Neural cell (in vitro differentiated cells): ENCODE data around the gene RPRD1B. TPM values are rescaled to one million over a fixed set of nuclear protein-coding genes. Genes with fewer than 3 reads are reported as not detected.

Experiments used
- H2AFZ ChIP-seq: fragments of 200-600, 300-800 bp; sonication (generic), shearing (Covaris generic); 2 replicates; pipeline ENCODE4 v1.6.0; 2014; ENCODE audit warnings: low read depth, mild to moderate bottlenecking, antibody characterized with exemption, low read length, moderate library complexity
- H3F3A ChIP-seq: fragments of 200-600 bp; shearing (Covaris generic); 2 replicates; pipeline ENCODE4 v1.6.1; 2016; ENCODE audit warnings: mild to moderate bottlenecking, moderate library complexity, mixed read lengths, antibody characterized with exemption, low read length; ENCODE audit not compliant: insufficient read depth, poor library complexity, severe bottlenecking
- H3K27ac ChIP-seq: fragments of 200-600, 300-800 bp; sonication (generic), shearing (Covaris generic); 2 replicates; pipeline ENCODE4 v1.5.1; 2014; ENCODE audit warnings: mild to moderate bottlenecking, low read length, moderate library complexity
- H3K27me3 ChIP-seq: fragments of 300-800, 200-600 bp; sonication (generic), shearing (Covaris generic); 2 replicates; pipeline ENCODE4 v1.6.0; 2014; ENCODE audit warnings: mild to moderate bottlenecking, low read depth, low read length, moderate library complexity; ENCODE audit not compliant: insufficient read depth
- H3K36me3 ChIP-seq: fragments of 300-800, 200-600 bp; sonication (generic), shearing (Covaris generic); 2 replicates; pipeline ENCODE4 v1.5.1; 2014; ENCODE audit warnings: mild to moderate bottlenecking, antibody characterized with exemption, low read length, moderate library complexity; ENCODE audit not compliant: insufficient read depth
- H3K4me2 ChIP-seq: fragments of 300-800, 200-600 bp; sonication (generic), shearing (Covaris generic); 2 replicates; pipeline ENCODE4 v1.6.0; 2014; ENCODE audit warnings: mild to moderate bottlenecking, low read length
- H3K4me3 ChIP-seq: fragments of 300-800, 200-600 bp; sonication (generic), shearing (Covaris generic); 2 replicates; pipeline ENCODE4 v1.5.1; 2014; ENCODE audit warnings: mild to moderate bottlenecking, low read length, moderate library complexity
- H3K79me2 ChIP-seq: fragments of 200-600 bp; shearing (Covaris generic); replicated peaks from 2 replicates; pipeline ENCODE4 v1.6.0; 2014; ENCODE audit warnings: mild to moderate bottlenecking, low read length, moderate library complexity; ENCODE audit not compliant: insufficient read depth
- H3K9ac ChIP-seq: fragments of 300-800, 200-600 bp; sonication (generic), shearing (Covaris generic); 2 replicates; pipeline ENCODE4 v1.6.1; 2016; ENCODE audit warnings: mild to moderate bottlenecking, low read length, mixed read lengths
- H3K9me2 ChIP-seq: fragments of 200-600 bp; shearing (Covaris generic); 2 replicates; pipeline ENCODE4 v1.6.1; 2016; ENCODE audit warnings: mild to moderate bottlenecking, low read length, mixed read lengths; ENCODE audit not compliant: insufficient read depth
- H3K9me3 ChIP-seq: fragments of 200-600, 300-800 bp; sonication (generic), shearing (Covaris generic); 2 replicates; pipeline ENCODE4 v1.6.1; 2016; ENCODE audit warnings: mild to moderate bottlenecking, mixed run types, low read length, moderate library complexity, mixed read lengths
- H4K20me1 ChIP-seq: fragments of 200-600 bp; shearing (Covaris generic); 2 replicates; pipeline ENCODE4 v1.6.1; 2016; ENCODE audit warnings: mild to moderate bottlenecking, mixed run types; ENCODE audit not compliant: insufficient read depth
- CTCF ChIP-seq: fragments of 450-650 bp; IDR thresholded peaks from 2 replicates; pipeline ENCODE4 v1.5.1; 2014; ENCODE audit warnings: antibody characterized with exemption, mild to moderate bottlenecking, moderate library complexity; ENCODE audit not compliant: poor library complexity, severe bottlenecking
- EP300 ChIP-seq: fragments of 450-650 bp; conservative IDR thresholded peaks from 2 replicates; pipeline ENCODE4 v1.6.1; 2014; ENCODE audit warnings: antibody characterized with exemption, mild to moderate bottlenecking, moderate library complexity; ENCODE audit not compliant: poor library complexity, severe bottlenecking
- EZH2 ChIP-seq: fragments of 200-600, 300-800 bp; shearing (Covaris generic), sonication (generic); IDR thresholded peaks from 2 replicates; pipeline ENCODE4 v1.6.1; 2014; ENCODE audit warnings: antibody characterized with exemption, low read length, borderline replicate concordance, mild to moderate bottlenecking; ENCODE audit not compliant: insufficient read depth, poor library complexity, severe bottlenecking
- MXI1 ChIP-seq: fragments of 450-650 bp; conservative IDR thresholded peaks from 2 replicates; pipeline ENCODE4 v1.6.1; 2014; ENCODE audit warnings: antibody characterized with exemption, mild to moderate bottlenecking; ENCODE audit not compliant: poor library complexity, severe bottlenecking
- POLR2AphosphoS5 ChIP-seq: IDR thresholded peaks from 2 replicates; pipeline ENCODE4 v1.6.1; 2012
- RAD21 ChIP-seq: fragments of 450-650 bp; conservative IDR thresholded peaks from 2 replicates; pipeline ENCODE4 v1.6.1; 2014; ENCODE audit warnings: antibody characterized with exemption, mild to moderate bottlenecking, moderate library complexity
- SMC3 ChIP-seq: fragments of 450-650 bp; conservative IDR thresholded peaks from 2 replicates; pipeline ENCODE4 v1.6.1; 2014; ENCODE audit warnings: antibody characterized with exemption, mild to moderate bottlenecking, moderate library complexity; ENCODE audit not compliant: poor library complexity
- TAF1 ChIP-seq: IDR thresholded peaks from 2 replicates; pipeline ENCODE4 v1.6.1; 2012; ENCODE audit warnings: low read depth
- polyA plus RNA-seq: library from polyadenylated mRNA; depleted of rRNA; stranded (reverse); fragments of >200 nt; gene quantifications from 2 replicates; pipeline ENCODE4 v1.2.3, GENCODE V29; 2014
- TF ChIP-seq, protein P1 (sequence below): IDR thresholded peaks from 2 replicates; pipeline ENCODE4 v1.6.1; 2012; ENCODE audit warnings: borderline replicate concordance

RPRD1B gene
- polyA plus RNA-seq, 1 donor from 2014 or later: 23.4 TPM

DNA sequence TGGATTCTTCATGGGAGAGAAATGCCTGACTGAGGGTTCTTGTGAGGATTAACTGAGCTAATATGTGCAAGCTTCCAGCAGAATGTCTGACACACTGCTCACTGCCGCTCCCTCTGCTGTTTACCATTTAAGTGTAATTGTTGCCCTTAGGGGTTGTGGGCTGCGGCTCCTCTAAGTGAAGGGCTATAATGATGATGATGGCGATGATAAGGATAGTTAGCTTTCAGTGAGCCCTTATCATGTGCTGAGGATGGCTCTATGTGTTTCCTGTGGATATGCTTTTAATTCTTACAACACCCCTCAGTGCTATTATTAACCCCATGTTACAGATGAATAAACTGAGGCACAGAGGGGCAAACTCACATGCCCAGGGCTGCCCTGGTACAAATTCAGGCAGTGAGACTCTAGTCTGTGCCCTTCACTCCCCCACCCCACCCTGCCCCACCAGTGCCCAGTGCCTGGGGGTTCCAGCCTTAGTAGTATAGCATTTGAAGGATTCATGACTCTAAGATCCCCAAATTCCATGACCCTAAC, 98.1 kb downstream of the RPRD1B start:
- H3K27me3 ChIP-seq: no peaks in the 10 kb centered on the region
- no peaks in the 10 kb centered on the region for H3K9me2 ChIP-seq
- no peaks in the 10 kb centered on the region for H3K36me3 ChIP-seq
- H2AFZ ChIP-seq: no peak overlapping the region
- no peaks in the 10 kb centered on the region for H3F3A ChIP-seq
- TF ChIP-seq RAD21: no peak
- no peak for TF ChIP-seq EP300
- no peak for TF ChIP-seq MXI1
- TF ChIP-seq, protein P1, sequence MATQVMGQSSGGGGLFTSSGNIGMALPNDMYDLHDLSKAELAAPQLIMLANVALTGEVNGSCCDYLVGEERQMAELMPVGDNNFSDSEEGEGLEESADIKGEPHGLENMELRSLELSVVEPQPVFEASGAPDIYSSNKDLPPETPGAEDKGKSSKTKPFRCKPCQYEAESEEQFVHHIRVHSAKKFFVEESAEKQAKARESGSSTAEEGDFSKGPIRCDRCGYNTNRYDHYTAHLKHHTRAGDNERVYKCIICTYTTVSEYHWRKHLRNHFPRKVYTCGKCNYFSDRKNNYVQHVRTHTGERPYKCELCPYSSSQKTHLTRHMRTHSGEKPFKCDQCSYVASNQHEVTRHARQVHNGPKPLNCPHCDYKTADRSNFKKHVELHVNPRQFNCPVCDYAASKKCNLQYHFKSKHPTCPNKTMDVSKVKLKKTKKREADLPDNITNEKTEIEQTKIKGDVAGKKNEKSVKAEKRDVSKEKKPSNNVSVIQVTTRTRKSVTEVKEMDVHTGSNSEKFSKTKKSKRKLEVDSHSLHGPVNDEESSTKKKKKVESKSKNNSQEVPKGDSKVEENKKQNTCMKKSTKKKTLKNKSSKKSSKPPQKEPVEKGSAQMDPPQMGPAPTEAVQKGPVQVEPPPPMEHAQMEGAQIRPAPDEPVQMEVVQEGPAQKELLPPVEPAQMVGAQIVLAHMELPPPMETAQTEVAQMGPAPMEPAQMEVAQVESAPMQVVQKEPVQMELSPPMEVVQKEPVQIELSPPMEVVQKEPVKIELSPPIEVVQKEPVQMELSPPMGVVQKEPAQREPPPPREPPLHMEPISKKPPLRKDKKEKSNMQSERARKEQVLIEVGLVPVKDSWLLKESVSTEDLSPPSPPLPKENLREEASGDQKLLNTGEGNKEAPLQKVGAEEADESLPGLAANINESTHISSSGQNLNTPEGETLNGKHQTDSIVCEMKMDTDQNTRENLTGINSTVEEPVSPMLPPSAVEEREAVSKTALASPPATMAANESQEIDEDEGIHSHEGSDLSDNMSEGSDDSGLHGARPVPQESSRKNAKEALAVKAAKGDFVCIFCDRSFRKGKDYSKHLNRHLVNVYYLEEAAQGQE: no peak
- TF ChIP-seq CTCF: no peak
- no peak for TF ChIP-seq TAF1
- no peak for TF ChIP-seq POLR2AphosphoS5
- TF ChIP-seq EZH2: no peak
- no peak for TF ChIP-seq SMC3
- H3K4me3 ChIP-seq: no peak overlapping the region
- H4K20me1 ChIP-seq: no peaks in the 10 kb centered on the region
- no peak overlapping the region for H3K9ac ChIP-seq
- no peak overlapping the region for H3K4me2 ChIP-seq
- H3K79me2 ChIP-seq: no peaks in the 10 kb centered on the region
- no peak overlapping the region for H3K27ac ChIP-seq
- no peaks in the 10 kb centered on the region for H3K9me3 ChIP-seq

DNA sequence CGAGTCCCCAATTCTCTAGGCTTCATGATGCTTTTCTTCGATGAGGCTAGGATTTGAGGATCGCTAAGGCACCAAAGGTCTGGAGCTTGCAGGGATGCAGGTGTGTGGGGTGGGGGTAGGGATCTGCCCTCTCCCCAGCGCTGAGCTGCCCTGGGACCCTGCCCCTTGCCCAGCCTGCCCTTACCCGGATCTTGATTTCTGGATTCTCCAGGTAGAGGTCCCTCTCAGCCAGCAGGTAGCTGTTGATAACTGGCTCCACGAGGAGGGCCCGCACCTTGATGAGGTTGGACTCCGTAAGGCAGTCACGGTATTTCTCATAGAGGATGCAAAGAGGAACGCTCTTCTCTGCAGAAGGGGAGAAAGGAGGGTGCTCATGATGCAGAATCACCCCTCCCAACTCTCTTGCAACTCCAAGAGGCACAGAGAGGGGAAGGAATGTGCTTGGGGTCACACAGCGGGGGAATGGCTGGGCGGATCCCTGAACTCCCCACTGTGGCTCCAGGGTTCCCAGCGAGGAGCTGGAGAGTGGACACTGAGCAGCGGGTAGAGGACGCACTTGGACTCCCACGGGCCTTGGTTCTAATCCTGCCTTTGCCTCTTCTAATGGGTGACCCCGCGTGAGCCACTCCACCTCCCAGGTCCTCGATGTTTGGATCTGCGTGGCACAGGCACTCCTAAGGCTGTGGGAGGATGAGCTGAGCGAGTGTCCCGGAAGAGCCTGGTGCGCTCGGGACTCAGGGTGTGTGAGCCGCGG, 98.8 kb downstream of the RPRD1B start:
- Histone ChIP-seq H3K79me2 (no peaks in the 10 kb centered on the region), H3K9me3 (no peaks in the 10 kb centered on the region), H4K20me1 (no peaks in the 10 kb centered on the region), H2AFZ (no peak overlapping the region), H3F3A (no peaks in the 10 kb centered on the region), H3K4me2 (no peak overlapping the region), H3K36me3 (no peaks in the 10 kb centered on the region), H3K27ac (no peak overlapping the region), H3K9ac (no peak overlapping the region), H3K9me2 (no peaks in the 10 kb centered on the region), H3K27me3 (no peaks in the 10 kb centered on the region), H3K4me3 (no peak overlapping the region)
- TF ChIP-seq TAF1: no peak
- no peak for TF ChIP-seq EZH2
- no peak for TF ChIP-seq MXI1
- no peak for TF ChIP-seq SMC3
- TF ChIP-seq CTCF: no peak
- TF ChIP-seq POLR2AphosphoS5: no peak
